Measurements from ENCODE around the gene QPCT. TPM values are rescaled to one million over a fixed set of nuclear protein-coding genes. Genes with fewer than 3 reads are reported as not detected.

QPCT gene
- total RNA-seq, 1 donor = 8.3 TPM

DNA sequence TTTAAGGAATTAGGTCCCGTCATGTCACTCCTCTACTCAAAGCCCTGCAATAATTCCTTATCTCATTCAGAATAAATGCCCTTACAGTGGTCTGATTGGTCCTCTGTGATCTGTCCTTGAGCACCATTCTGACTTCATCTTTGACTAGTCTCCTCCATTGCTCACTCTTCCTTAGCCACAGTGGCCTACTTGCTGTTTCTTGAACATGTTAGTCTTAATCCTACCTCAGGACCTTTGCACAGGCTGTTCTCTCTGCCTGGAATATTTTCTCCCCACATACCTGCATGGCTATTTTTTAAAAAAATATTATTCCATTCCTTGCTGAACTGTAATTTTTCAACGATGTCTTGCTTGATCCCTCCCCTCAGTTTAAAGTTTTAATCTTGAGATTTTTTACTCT lies 48.0 kb downstream of the QPCT start:
- TF ChIP-seq, protein P1, sequence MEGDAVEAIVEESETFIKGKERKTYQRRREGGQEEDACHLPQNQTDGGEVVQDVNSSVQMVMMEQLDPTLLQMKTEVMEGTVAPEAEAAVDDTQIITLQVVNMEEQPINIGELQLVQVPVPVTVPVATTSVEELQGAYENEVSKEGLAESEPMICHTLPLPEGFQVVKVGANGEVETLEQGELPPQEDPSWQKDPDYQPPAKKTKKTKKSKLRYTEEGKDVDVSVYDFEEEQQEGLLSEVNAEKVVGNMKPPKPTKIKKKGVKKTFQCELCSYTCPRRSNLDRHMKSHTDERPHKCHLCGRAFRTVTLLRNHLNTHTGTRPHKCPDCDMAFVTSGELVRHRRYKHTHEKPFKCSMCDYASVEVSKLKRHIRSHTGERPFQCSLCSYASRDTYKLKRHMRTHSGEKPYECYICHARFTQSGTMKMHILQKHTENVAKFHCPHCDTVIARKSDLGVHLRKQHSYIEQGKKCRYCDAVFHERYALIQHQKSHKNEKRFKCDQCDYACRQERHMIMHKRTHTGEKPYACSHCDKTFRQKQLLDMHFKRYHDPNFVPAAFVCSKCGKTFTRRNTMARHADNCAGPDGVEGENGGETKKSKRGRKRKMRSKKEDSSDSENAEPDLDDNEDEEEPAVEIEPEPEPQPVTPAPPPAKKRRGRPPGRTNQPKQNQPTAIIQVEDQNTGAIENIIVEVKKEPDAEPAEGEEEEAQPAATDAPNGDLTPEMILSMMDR (IDR thresholded peaks at IDR 0.05; ENCODE audit: insufficient read depth, low read length) = no peak
- DNase-seq (ENCODE audit: low read depth) = no peak
- no peak overlapping the region for H3K4me3 ChIP-seq (ENCODE audit: low read depth, low read length)

DNA sequence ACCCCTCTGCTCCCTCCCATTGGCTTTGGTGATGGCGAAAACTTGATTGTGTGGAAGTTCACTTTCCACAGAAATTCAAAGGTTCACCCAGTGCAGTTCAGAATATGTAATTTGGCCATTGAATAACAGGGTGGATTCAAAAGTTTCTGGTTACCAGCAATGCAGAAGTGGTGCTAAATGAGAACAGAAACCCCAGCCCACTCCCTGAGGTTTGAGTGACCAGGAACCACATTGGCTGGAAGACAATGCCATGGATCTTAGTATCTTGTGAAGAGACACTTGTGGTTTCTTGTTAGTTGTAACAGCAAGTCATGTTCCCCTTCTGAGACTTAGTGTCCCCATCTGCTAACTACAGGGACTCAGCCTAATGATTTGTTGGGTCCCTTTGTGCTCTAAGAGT lies 49.8 kb downstream of the QPCT start:
- DNase-seq (ENCODE audit: low read depth) = no peak
- TF ChIP-seq, protein P1 (IDR thresholded peaks at IDR 0.05; ENCODE audit: insufficient read depth, low read length) = no peak

DNA sequence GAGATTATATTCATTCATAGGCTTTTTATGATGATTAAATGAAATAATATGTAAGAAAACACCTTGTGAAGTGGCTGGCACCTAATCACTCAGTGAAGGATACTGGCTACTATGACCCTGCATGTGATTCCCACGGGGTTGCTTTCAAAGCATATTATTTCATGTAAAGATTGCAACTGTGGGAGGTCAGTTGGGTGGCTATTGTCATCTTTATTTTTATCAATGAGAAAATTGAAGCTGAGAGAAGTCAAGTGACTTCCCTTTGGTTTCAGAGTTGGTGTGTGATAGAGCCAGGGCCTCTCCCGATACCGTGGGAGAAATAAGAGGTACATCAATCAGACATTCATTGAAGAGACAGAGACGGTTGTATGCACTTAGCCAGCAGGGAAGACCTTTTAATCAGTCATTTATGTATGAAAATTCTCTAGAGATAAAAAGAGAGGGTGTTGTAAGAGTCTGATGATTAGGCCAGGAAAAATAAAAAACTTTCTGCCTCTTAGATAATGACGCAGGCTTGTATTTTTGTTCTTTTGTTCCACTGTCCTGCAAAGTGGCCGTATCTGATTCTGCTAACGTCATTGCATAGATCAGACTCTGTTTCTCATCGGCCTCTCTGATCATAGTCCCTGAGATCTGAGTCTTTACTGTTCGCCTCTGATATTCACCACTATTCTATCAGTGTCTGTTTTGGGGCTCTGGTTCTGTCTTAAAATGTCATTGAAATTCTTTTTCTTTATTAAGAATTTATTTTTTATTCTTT lies 50.5 kb downstream of the QPCT start:
- H3K4me3 ChIP-seq (ENCODE audit: low read depth, low read length) = no peak overlapping the region
- TF ChIP-seq, protein P1 (IDR thresholded peaks at IDR 0.05; ENCODE audit: insufficient read depth, low read length) = no peak
- no peak for DNase-seq (ENCODE audit: low read depth)

More for the DNA sequence above, 49.8 kb downstream of the QPCT start:
- H3K4me3 ChIP-seq (ENCODE audit: low read depth, low read length) = no peak overlapping the region

DNA sequence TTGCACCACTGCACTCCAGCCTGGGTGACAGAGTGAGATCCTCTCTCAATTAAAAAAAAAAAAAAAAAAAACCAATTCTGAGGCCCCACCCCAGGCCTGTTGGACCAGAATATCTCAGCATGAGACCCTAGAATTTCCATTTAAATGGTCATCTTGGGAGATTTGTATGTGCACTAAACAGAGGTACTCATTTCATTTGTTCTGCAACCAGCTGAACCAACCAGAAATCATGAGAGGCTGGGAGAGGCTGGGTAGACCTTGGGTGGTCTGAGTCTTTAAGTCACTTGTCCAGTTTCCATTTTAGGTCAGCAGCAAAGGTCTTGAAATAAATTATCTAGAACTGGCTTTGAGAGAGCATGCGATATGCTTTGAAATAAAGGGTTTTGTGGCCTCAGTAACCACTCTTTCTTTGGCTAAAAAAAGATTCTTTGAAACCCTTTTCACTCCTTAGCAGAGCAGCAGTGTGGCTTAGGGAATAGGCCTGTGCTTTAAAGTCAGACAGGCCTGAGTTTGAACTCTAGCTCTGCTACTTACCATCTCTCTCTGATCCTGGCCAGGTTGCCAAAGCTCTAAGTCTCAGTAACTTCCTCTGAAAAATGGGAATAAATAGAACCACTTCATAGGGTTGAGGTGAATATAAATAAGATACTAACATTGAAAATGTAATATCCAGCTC lies 52.6 kb downstream of the QPCT start:
- TF ChIP-seq, protein P1 (IDR thresholded peaks at IDR 0.05; ENCODE audit: insufficient read depth, low read length) = no peak
- DNase-seq (ENCODE audit: low read depth) = no peak
- H3K4me3 ChIP-seq (ENCODE audit: low read depth, low read length) = no peak overlapping the region

DNA sequence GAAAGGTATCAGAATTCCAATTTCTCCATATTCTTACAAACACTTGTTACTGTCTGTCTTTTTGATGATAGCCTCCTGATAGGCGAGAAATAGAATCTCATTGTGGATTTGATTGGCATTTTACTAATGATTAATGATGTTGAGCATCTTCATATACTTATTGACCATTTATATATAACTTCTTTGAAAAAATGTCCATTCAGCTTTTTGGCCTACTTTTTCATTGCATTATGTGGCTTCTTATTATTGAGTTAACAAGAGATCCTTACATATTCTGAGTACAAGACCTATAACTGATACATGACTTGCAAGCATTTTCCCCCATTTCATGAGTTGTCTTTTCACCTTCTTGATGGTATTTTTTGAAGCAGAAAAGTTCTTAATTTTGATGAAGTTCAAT lies 54.6 kb downstream of the QPCT start:
- DNase-seq (ENCODE audit: low read depth) = no peak
- TF ChIP-seq, protein P1 (IDR thresholded peaks at IDR 0.05; ENCODE audit: insufficient read depth, low read length) = no peak
- no peak overlapping the region for H3K4me3 ChIP-seq (ENCODE audit: low read depth, low read length)

DNA sequence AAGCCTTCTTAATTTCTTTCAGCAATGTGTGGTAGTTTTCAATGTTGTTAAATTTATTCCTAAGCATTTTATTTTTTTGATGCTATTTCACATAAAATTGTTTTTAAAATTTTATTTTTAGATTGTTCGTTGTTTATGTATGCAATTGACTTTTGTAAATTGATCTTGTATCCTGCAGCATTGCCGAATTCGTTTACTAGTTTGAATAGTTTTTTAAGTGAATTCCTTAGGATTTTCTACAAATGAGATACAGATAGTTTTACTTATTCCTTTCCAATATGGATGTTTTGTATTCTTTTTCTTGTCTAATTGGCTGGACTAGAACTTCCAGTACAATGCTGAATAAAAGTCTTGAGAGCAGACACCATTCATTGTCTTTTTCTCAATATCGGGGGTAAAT lies 55.6 kb downstream of the QPCT start:
- H3K4me3 ChIP-seq (ENCODE audit: low read depth, low read length) = no peak overlapping the region
- TF ChIP-seq, protein P1 (IDR thresholded peaks at IDR 0.05; ENCODE audit: insufficient read depth, low read length) = no peak
- DNase-seq (ENCODE audit: low read depth) = no peak

Data from fibroblast of the aortic adventitia (primary cell).